Mucosa of gallbladder (tissue), 1 donor: ENCODE measurements around the gene PANX2. TPM values are rescaled to one million over a fixed set of nuclear protein-coding genes. Genes with fewer than 3 reads are reported as not detected.

ENCODE experiments used
- DNase-seq: peaks from one replicate; pipeline ENCODE4 v3.0.0-alpha.2; 2020; ENCODE audit warnings: low spot score
- total RNA-seq: library from RNA; stranded (reverse); gene quantifications from one replicate; pipeline ENCODE4 v1.2.1, GENCODE V29; 2021
- donor health status: DM: no; HTN: no; CAD: no.

Gene PANX2
- total RNA-seq, 1 donor from 2014 or later: 0.95 TPM

- DNase-seq: no peak
Measured at GRCh38 chr22:50169774-50170341, 673 bp upstream of the PANX2 start.

GRCh38 chr22:50171319-50171964, 911 bp downstream of the PANX2 start:
- no peak for DNase-seq

GRCh38 chr22:50171965-50172421, 1.5 kb downstream of the PANX2 start:
- no peak for DNase-seq

GRCh38 chr22:50173311-50173982, 2.9 kb downstream of the PANX2 start:
- no peak for DNase-seq

- no peak for DNase-seq
Measured at GRCh38 chr22:50173983-50174355, 3.4 kb downstream of the PANX2 start.

- DNase-seq: no peak
Measured at GRCh38 chr22:50174382-50175190, 4.1 kb downstream of the PANX2 start.

GRCh38 chr22:50175191-50175461, 4.6 kb downstream of the PANX2 start:
- DNase-seq: no peak

- no peak for DNase-seq
Measured at GRCh38 chr22:50175921-50176849, 5.7 kb downstream of the PANX2 start.

GRCh38 chr22:50176850-50177536, 6.5 kb downstream of the PANX2 start:
- DNase-seq: no peak

- no peak for DNase-seq
Measured at GRCh38 chr22:50177537-50178470, 7.3 kb downstream of the PANX2 start.

GRCh38 chr22:50178471-50178864, 7.9 kb downstream of the PANX2 start:
- no peak for DNase-seq

- no peak for DNase-seq
Measured at GRCh38 chr22:50178871-50179869, 8.6 kb downstream of the PANX2 start.

- no peak for DNase-seq
Measured at GRCh38 chr22:50179937-50180726, 9.6 kb downstream of the PANX2 start.

- no peak for DNase-seq
Measured at GRCh38 chr22:50180727-50181521, 10.4 kb downstream of the PANX2 start.

GRCh38 chr22:50182176-50183081, 11.9 kb downstream of the PANX2 start:
- no peak for DNase-seq
